Measurements from ENCODE around the gene BICC1. TPM values are rescaled to one million over a fixed set of nuclear protein-coding genes. Genes with fewer than 3 reads are reported as not detected.

Gene BICC1
- total and polyA plus RNA-seq, 2 of the 8 experiments (the other 6 are each of a cell fraction or from before 2014, with no cell fraction given), result 0.20 to 0.73 TPM

DNA sequence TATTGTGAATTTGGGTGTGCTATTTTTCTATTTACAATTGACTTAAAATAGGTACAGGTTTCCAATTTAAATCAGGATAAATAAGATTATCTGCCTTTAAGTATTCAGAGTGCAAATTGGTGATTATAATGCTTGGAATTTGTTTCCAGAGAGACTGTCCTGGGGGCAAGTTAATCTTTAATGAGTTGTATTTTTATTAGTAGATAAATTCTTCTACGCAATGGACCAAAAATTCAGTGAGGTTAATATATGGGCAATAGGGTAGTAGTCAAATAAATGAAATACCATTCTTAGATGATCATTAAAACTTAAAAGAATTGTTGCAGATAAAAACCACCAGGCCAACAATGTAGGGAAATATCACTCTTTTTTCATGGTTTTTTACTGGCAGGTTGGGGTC lies 3.4 kb downstream of the BICC1 start:
- Histone ChIP-seq H2BK20ac (ENCODE audit: low read length) (no peak overlapping the region), H3K36me3 (ENCODE audit: control insufficient read depth in 2 of 4, insufficient read depth in 4 of 4, low read length in 3 of 4) (no peaks in the 10 kb centered on the region), H3K18ac (ENCODE audit: extremely low read depth, low read length) (no peak overlapping the region), H3K23ac (ENCODE audit: insufficient read length) (no peak overlapping the region), H2AK5ac (ENCODE audit: low read depth, low read length) (no peak overlapping the region), H3K4me3 (ENCODE audit: extremely low read depth in 1 of 4, insufficient read depth in 2 of 4, low read depth in 3 of 4, low read length in 4 of 4) (no peak overlapping the region), H3K79me1 (ENCODE audit: low read depth, low read length) (no peaks in the 10 kb centered on the region; the same call in 1 of the 2 replicates), H4K91ac (replicated peaks; ENCODE audit: insufficient read length, low read length) (no peak overlapping the region), H3K27me3 (replicated peaks in 1 of 4; ENCODE audit: control insufficient read depth in 3 of 4, extremely low read depth in 1 of 4, insufficient read depth in 3 of 4, low read length in 3 of 4) (peaks cover 7 to 35% (median 27%) of the 10 kb centered on the region in 4 experiments), H3K23me2 (ENCODE audit: low read depth, low read length) (peaks cover 12% of the 10 kb centered on the region), H3K14ac (ENCODE audit: insufficient read length) (no peak overlapping the region), H2BK15ac (ENCODE audit: low read length) (no peak overlapping the region), H4K5ac (ENCODE audit: insufficient read length, low read depth, low read length) (no peak overlapping the region), H2BK5ac (ENCODE audit: low read depth, low read length) (no peak overlapping the region), H3K56ac (replicated peaks; ENCODE audit: insufficient read length, low read depth, low read length) (no peak overlapping the region), H3K9me3 (ENCODE audit: insufficient read depth in 2 of 2, low read depth in 1 of 2, low read length in 1 of 2) (no peaks in the 10 kb centered on the region), H3K4me2 (ENCODE audit: insufficient read depth in 1 of 2, low read depth in 2 of 2, low read length in 2 of 2) (no peak overlapping the region), H3K9ac (replicated peaks in 1 of 4; ENCODE audit: extremely low read depth in 1 of 4, low read depth in 3 of 4, low read length in 3 of 4) (no peak overlapping the region), H3K4me1 (replicated peaks in 1 of 4; ENCODE audit: control insufficient read depth in 3 of 4, insufficient read depth in 4 of 4, low read length in 3 of 4) (peaks cover 0 to 8% (median 4%) of the 10 kb centered on the region in 4 experiments; a peak in 4 of 7 replicates), H2BK12ac (ENCODE audit: low read depth, low read length) (no peak overlapping the region), H3K27ac (ENCODE audit: low read depth, low read length) (no peak overlapping the region), H3K79me2 (ENCODE audit: control insufficient read depth in 1 of 2, insufficient read depth in 2 of 2, low read length in 2 of 2) (no peaks in the 10 kb centered on the region), H4K8ac (ENCODE audit: extremely low read depth, insufficient read depth, low read length) (no peak overlapping the region), H2BK120ac (replicated peaks; ENCODE audit: low read depth, low read length) (no peak overlapping the region), H4K20me1 (replicated peaks in 1 of 2; ENCODE audit: control insufficient read depth in 1 of 2, insufficient read depth in 2 of 2, low read length in 2 of 2) (no peaks in the 10 kb centered on the region), H3K4ac (replicated peaks; ENCODE audit: insufficient read length, low read depth, low read length) (no peak overlapping the region), H2AFZ (ENCODE audit: low read length) (no peak overlapping the region)
- POLR2A ChIA-PET (ENCODE audit: partially characterized antibody), result no interaction called here
- DNase-seq (ENCODE audit: low read depth in 1 of 2, low spot score in 2 of 2) (no peak), FAIRE-seq (no peak)
- WGBS, 2 experiments (ENCODE audit: extremely low coverage in 1 of 2, insufficient coverage in 1 of 2, insufficient read length in 1 of 2, insufficient replicate concordance in 2 of 2, low coverage in 1 of 2, low lambda C conversion rate in 2 of 2, missing lambda C conversion rate in 1 of 2), result 92% methylated on average over 1 of the region's 1 CpG; no CpG with 5 or more reads in 1 of the 2 experiments
- CTCF ChIA-PET (ENCODE audit: partially characterized antibody), result interaction anchor here (1.0 to 1.2 kb wide), 2 partner anchors 13 to 15 kb away, joined by 4 to 5 read pairs; no protein-coding TSS in a partner anchor
- no peak for TF ChIP-seq JUND (IDR thresholded peaks at IDR 0.05; ENCODE audit: low read length)
